DOHH2 (cell line): ENCODE data around the gene SHISA5.

Experiments used
- CTCF ChIP-seq: fragments of 200-600 bp; sonication (generic); IDR thresholded peaks from one replicate; pipeline ENCODE4 v1.5.1; 2014; ENCODE audit warnings: antibody characterized with exemption, mild to moderate bottlenecking, low read depth, low read length; ENCODE audit not compliant: poor library complexity, severe bottlenecking
- EZH2phosphoT487 ChIP-seq: fragments of 200-600 bp; sonication (generic); IDR thresholded peaks from 2 replicates; pipeline ENCODE4 v1.6.1; 2017; ENCODE audit warnings: borderline replicate concordance, mild to moderate bottlenecking, antibody characterized with exemption, low read length, moderate library complexity, mixed read lengths

- no peak for TF ChIP-seq CTCF
- no peak for TF ChIP-seq EZH2phosphoT487
Measured at GRCh38 chr3:48437812-48438211, 66.2 kb downstream of the SHISA5 start.
